Forelimb muscle (tissue), 1 donor: ENCODE results near the gene ATG5. TPM values are rescaled to one million over a fixed set of nuclear protein-coding genes. Genes with fewer than 3 reads are reported as not detected.

Source experiments
- polyA plus RNA-seq: library from polyadenylated mRNA; unstranded; fragments of 120-200 nt; gene quantifications from one replicate; pipeline ENCODE4 v1.2.1, GENCODE V29; 2013; ENCODE audit not compliant: insufficient read length

ATG5 gene
- polyA plus RNA-seq, 1 donor, result 22.3 TPM

Other genes starting within 250 kb of the ATG5 start
- 4.0 TPM for gene PRDM1, start 239.4 kb downstream of the ATG5 start, polyA plus RNA-seq
- gene CRYBG1, start 35.0 kb upstream of the ATG5 start, polyA plus RNA-seq, result 2.0 TPM